ENCODE measurements around the gene TNNI3K. TPM values are rescaled to one million over a fixed set of nuclear protein-coding genes. Genes with fewer than 3 reads are reported as not detected.

TNNI3K gene
- total and polyA plus RNA-seq, 2 of the 8 experiments (the other 6 are each of a cell fraction or from before 2014, with no cell fraction given): 0.41 to 0.48 TPM

- TF ChIP-seq CHD7 (IDR thresholded peaks at IDR 0.05; ENCODE audit: insufficient replicate concordance, low read length): no peak
- no peak for TF ChIP-seq MAX (IDR thresholded peaks at IDR 0.05)
- no peak for TF ChIP-seq CTBP2 (IDR thresholded peaks at IDR 0.05; ENCODE audit: borderline replicate concordance, insufficient read depth, insufficient read length, low read length)
- no peak for TF ChIP-seq E2F6 (IDR thresholded peaks at IDR 0.05)
Measured at GRCh38 chr1:74470936-74471335, 235.7 kb downstream of the TNNI3K start (continued).

Data from H1 (cell line).